Left forelimb (tissue), 1 donor: ENCODE results near the gene OLFM1.
"Not testable (repeated sequence)": the region's sequence is repeated elsewhere in the genome, so short reads cannot be mapped to it uniquely, and the experiment has no call there.

ENCODE experiments used
- DNase-seq: peaks from one replicate; pipeline ENCODE4 v3.0.0-alpha.2; 2018; ENCODE audit warnings: low spot score

The OLFM1 gene

GRCh38 chr9:135134268-135135022 is 47.0 kb downstream of the OLFM1 start:
- DNase-seq: no peak

GRCh38 chr9:135135171-135135928 is 47.9 kb downstream of the OLFM1 start:
- no peak for DNase-seq

DNA sequence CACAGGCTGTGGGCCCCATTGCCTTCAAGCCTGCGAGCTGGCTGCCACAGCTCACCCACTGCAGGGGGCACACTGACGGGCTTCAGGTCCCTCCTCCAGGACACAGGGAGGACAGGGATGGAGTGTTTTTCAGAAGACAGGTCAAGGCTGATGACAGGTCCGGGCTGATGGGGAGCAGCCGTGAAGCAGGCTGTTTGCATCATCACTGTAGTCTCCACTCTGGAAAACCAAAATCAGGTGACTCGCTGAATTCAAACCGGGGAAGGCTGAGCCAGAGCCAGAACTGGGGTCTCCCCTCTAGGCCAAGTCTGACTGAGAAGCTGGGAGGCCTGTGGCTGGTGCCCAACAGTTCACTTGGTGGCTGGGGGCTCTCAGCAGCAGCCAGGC is 48.5 kb downstream of the OLFM1 start:
- DNase-seq: no peak

GRCh38 chr9:135136481-135136880 is 49.0 kb downstream of the OLFM1 start:
- DNase-seq: no peak

- no peak for DNase-seq
Measured at GRCh38 chr9:135136991-135137832, 49.7 kb downstream of the OLFM1 start.

GRCh38 chr9:135138078-135138855 is 50.8 kb downstream of the OLFM1 start:
- no peak for DNase-seq

GRCh38 chr9:135139366-135139959 is 52.0 kb downstream of the OLFM1 start:
- no peak for DNase-seq

GRCh38 chr9:135141183-135141774 is 53.8 kb downstream of the OLFM1 start:
- DNase-seq: no peak

GRCh38 chr9:135144581-135145170 is 57.2 kb downstream of the OLFM1 start:
- DNase-seq: no peak

DNA sequence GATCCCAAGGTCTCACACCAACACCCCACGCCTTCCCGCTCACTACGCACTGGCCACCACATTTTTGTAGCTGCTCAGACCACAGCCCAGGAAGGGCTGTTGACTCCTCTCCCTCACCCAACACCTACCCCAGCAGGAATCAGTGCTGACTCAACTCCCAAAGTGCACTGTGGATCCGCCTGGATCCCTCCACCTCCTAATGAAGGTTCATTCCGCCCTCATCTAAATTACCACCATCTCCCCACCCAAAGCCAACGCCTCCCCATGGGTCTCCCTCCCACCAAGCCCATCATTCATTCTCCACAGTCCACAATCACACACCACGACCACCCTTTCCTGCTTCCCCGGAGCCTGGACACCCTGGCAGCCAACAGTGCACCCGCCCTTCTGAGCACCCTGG is 57.8 kb downstream of the OLFM1 start:
- DNase-seq: no peak

- DNase-seq: no peak
Measured at GRCh38 chr9:135146241-135146640, 58.8 kb downstream of the OLFM1 start.

GRCh38 chr9:135146766-135147473 is 59.5 kb downstream of the OLFM1 start:
- DNase-seq: no peak

DNA sequence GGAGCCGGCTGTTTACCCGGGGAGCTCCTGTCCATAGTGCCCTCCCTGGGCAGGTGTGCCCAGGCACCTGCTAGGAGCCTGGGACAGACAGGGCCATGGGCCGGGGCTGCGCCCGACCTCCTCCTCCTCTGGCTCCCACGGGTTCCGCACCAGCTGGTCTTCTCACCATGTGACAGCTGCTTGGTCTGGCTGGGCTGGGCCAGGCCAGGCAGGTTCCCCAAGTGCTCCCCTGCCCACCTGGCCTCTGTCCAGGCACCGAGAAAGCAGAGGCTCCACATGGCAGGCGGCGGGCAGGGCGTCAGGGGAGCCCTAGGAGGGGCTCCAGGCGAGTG is 60.0 kb downstream of the OLFM1 start:
- DNase-seq: no peak

DNA sequence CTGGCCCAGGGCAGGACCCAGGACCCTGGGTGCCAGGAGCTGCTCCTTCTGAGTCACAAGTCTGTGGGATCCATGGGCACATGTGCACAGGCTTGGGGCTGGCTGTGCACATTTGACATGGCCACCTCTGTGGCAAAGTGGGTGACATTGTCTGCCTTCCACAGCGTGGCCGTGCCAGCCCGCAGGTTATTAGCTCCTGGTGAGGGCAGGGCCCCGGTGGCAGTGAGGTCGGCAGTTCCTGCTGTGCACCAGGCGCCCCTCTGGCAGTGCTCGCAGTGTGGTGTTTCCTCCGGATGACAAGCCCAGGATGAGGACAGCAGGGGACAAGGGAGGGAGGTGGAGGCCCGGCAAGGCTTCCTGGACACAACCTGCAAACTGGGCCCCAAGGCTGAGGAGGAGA is 60.5 kb downstream of the OLFM1 start:
- DNase-seq: no peak

DNA sequence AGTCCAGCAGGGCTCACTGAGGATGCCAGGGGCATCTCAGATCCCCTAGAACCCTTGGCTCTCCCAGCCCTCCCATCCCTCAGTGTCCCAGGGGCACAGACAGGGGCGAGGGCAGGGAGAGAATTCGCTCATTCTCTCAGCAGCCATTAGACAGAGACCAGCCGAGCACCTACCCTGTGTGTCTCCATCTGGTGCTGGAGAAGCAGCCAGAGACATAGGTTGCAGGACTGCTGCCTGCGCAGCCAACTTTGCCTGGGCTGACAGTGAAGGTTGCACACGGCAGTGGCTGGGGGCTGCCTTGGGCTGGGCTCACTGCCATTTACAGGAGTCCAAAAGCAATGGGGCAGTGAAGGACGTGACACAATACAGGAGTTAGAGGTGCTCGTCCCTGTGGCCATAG is 60.9 kb downstream of the OLFM1 start:
- no peak for DNase-seq

GRCh38 chr9:135149901-135150300 is 62.4 kb downstream of the OLFM1 start:
- DNase-seq: not testable (repeated sequence)

DNA sequence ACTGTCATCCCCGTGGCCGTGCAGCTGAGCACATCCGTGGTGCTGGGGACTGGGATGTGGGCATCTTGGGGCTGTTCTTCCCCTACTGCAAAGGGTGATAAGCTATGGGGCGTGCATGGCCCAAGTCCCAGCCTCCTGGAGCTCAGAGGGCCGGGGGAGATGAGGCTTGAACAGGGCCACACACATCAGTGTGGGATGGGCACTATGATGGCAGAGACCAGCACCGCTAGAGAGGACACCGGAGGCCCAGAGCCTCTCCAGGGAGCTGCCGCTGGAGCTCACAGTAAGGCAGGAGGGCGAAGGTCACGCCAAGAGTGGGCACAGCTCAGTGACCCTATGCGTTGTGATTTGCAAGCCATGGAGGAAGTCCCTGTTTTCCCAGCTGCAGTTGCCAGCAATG is 63.5 kb downstream of the OLFM1 start:
- no peak for DNase-seq

- DNase-seq: no peak
Measured at GRCh38 chr9:135151757-135152613, 64.5 kb downstream of the OLFM1 start.
